Activated T-helper 1 cell treated with anti-CD3 and anti-CD28 coated beads, Interleukin-12 subunit alpha, Interleukin-12 subunit beta, Interleukin-2, Interleukin-4 antibody, amounts not matched to agents 30 ng/mL and 10 ng/mL and 1 ng/mL, durations not matched to agents 14 hours and 24 hours and 36 hours (primary cell): Measurements from ENCODE around the gene ZMYND19. TPM values are rescaled to one million over a fixed set of nuclear protein-coding genes. Genes with fewer than 3 reads are reported as not detected.
"Not testable (repeated sequence)": the region's sequence is repeated elsewhere in the genome, so short reads cannot be mapped to it uniquely, and the experiment has no call there.

Experiments
- DNase-seq: peaks from one replicate; pipeline ENCODE4 v3.0.0; 2021; ENCODE audit warnings: low spot score
- H3K27ac Mint-ChIP-seq: one replicate; pipeline ENCODE4 v1.8.0; 2021; ENCODE audit warnings: mild to moderate bottlenecking, mixed read lengths
- H3K27me3 Mint-ChIP-seq: one replicate; pipeline ENCODE4 v1.8.0; 2022; ENCODE audit warnings: mild to moderate bottlenecking, moderate library complexity, mixed read lengths; ENCODE audit not compliant: insufficient read depth
- H3K36me3 Mint-ChIP-seq: one replicate; pipeline ENCODE4 v1.8.0; 2021; ENCODE audit warnings: low read depth, mixed read lengths
- H3K4me1 Mint-ChIP-seq: one replicate; pipeline ENCODE4 v1.8.0; 2021; ENCODE audit warnings: low read depth, mixed read lengths
- H3K4me3 Mint-ChIP-seq: one replicate; pipeline ENCODE4 v1.8.0; 2021; ENCODE audit warnings: mild to moderate bottlenecking, moderate library complexity, mixed read lengths
- H3K9me3 Mint-ChIP-seq: one replicate; pipeline ENCODE4 v1.8.0; 2021; ENCODE audit warnings: mixed read lengths
- intact Hi-C: fragments of 100-400 bp; cut with micrococcal nuclease; formaldehyde crosslinking; loops from one replicate; pipeline ENCODE4 v1.15.1; 2024
- total RNA-seq: library from RNA; stranded (reverse); gene quantifications from 2 replicates; pipeline ENCODE4 v1.2.3, GENCODE V29; 2022

The ZMYND19 gene
- total RNA-seq, 1 donor from 2014 or later, result 94.9 TPM

DNA sequence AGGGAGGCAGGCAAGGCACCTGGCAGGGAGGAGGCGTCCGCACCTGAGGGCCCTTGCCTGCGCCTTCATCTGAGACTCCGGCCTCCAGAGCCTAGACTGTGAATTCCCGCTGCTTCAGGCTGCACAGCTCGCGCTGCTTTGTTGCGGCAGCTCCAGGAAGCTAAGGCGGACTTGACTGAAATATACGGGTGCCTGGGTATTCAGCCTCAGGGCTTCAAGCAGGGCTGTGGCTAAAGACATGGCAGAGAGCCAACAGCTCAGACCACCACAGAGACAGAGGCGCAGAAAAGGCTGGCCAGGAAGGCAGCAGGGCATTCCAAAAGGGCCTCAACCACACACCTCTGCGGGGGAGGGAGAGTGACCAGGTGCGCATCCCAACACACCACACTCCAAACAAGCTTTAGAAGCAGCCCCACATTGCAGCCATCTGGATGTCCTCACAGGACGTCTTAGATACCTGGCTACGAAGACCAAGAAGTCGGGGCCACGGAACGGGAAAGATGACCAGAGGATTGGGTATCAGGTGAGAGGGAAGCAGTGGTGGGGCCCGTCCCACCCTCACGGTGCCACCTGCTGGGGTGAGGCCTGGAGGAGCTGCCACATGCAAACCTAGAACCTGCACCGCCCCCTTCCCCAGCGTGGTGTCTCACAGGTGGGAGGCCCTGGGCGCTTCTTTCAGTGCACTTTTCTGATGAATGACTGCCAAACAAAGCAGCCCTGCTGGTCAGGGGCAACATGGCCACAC is 9.9 kb downstream of the ZMYND19 start:
- no peak for DNase-seq

DNA sequence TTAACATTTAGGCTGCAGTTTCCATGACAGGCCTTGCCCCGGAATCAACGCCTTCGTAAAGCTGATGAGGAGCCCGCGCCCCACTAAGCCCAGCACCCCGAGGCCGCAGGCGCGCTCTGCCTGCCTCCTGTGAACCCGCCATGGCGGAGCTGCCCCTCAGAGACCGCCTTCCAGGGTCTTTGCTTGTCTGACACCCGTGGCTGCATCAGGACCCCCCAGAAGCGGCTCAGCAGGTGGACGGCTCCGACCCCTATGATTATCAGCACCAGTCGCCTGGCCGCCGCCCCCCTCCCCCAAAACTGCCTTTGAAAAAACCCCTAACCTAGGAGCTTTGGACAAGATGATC is 11.1 kb downstream of the ZMYND19 start:
- Mint-ChIP-seq H3K9me3 (no peaks in the 10 kb centered on the region), H3K27me3 (no peaks in the 10 kb centered on the region), H3K4me1 (peaks cover 32% of the 10 kb centered on the region), H3K4me3 (peak overlapping the region; percentile 88), H3K36me3 (peaks cover 29% of the 10 kb centered on the region), H3K27ac (peak overlapping the region; percentile 58)
- DNase-seq, result no peak
- intact Hi-C loops, result loop anchor here (1.0 to 2.0 kb wide), 4 partner anchors 11 to 39 kb away; partner anchors contain the start of genes ARRDC1, MRPL41, PNPLA7 and ZMYND19

More for the DNA sequence above, 9.9 kb downstream of the ZMYND19 start:
- H3K27me3 Mint-ChIP-seq, result no peaks in the 10 kb centered on the region
- intact Hi-C loops, result no loop called here
- no peaks in the 10 kb centered on the region for H3K9me3 Mint-ChIP-seq
- H3K36me3 Mint-ChIP-seq, result peaks cover 23% of the 10 kb centered on the region
- H3K4me1 Mint-ChIP-seq, result peaks cover 26% of the 10 kb centered on the region
- no peak overlapping the region for H3K4me3 Mint-ChIP-seq
- no peak overlapping the region for H3K27ac Mint-ChIP-seq

DNA sequence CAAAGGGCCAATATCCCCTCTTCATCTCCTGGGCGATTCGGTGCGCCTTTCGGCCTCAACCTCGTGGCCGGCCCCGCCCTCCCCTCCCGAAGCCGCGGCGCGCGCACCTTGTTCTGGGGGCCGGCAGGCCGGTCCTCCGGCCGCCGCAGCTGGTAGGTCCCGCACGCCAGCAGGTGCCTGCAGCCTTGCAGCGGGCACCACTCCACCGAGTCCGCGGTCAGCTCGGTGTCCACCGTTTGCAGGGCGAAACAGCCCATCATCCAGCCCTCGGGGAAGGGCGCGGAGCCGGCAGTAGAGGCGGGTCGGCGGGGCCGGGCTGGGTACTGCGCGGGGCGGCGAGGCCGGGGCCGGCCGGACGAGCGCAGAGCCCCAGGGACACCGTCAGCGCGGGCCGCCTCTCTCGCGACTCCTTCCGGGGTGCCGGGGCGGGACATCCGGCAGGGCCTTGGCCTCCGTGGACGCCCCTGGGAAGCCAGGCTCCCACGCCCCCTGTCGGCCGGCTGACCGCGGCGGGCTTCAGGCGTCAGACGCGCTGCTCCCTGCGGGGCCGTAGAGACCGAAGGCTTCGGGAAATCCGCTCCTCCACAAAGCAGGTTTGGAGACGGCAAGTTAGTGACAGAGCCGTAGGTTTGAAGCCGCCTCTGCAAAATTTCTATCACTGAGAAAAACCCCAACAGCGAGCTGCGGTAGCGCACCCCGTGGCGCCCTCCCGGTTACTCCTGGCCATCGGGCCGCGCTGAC is 11.6 kb downstream of the ZMYND19 start, which contains the start of gene DPH7:
DPH7 (minus strand) TSS at position 408 of the 741 bp plus-strand sequence; CDS start at position 260, 148 bp downstream.
- intact Hi-C loops, result loop anchor here (1.0 to 2.0 kb wide), 4 partner anchors 12 to 40 kb away; partner anchors contain the start of genes ARRDC1, MRPL41, PNPLA7 and ZMYND19
- Mint-ChIP-seq H3K36me3 (peaks cover 29% of the 10 kb centered on the region), H3K9me3 (no peaks in the 10 kb centered on the region)

DNA sequence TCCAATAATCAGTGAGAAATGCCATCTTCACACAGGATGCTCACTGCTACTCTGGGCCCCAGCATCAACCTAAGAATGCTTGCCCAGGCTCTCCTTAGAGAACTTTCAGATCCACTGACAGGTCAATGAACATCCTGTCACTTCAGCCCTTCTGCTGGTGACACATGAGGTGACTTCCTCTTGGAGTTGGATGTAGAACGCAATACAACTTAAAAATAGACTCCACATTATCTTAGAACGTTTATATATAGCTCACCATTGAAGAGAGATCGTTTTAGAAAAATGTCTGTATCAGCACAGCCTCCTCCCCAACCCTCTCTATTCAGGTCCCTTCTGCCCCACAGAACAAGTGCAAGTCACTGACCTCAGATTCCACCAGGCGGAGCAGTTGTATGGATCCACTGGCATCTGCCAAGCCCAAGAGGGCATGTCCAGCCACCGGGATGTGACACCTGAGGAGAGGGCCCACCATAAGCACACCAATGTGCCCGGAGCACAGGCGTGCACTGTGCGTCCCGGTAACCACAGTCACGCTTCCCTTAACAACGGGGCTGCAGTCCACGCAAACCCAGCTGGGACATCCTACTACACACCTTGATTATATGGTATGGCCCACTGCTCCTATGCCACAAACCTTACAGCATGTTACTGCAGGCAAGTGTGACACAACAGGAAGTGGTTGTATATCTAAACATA is 14.4 kb downstream of the ZMYND19 start:
- no peak for DNase-seq
- H3K4me3 Mint-ChIP-seq, result peak overlapping the region; percentile 88
- intact Hi-C loops, result no loop called here
- peaks cover 23% of the 10 kb centered on the region for H3K36me3 Mint-ChIP-seq
- H3K9me3 Mint-ChIP-seq, result no peaks in the 10 kb centered on the region
- peak overlapping the region; percentile 34 for H3K27ac Mint-ChIP-seq
- H3K4me1 Mint-ChIP-seq, result peaks cover 32% of the 10 kb centered on the region
- H3K27me3 Mint-ChIP-seq, result no peaks in the 10 kb centered on the region

More for the DNA sequence above, 11.6 kb downstream of the ZMYND19 start, which contains the start of gene DPH7:
- Mint-ChIP-seq H3K4me1 (peaks cover 32% of the 10 kb centered on the region), H3K27ac (peak within 1 kb of the TSS; percentile 58), H3K4me3 (peak within 1 kb of the TSS; percentile 88), H3K27me3 (no peaks in the 10 kb centered on the region)
- peak; percentile 93 for DNase-seq

DNA sequence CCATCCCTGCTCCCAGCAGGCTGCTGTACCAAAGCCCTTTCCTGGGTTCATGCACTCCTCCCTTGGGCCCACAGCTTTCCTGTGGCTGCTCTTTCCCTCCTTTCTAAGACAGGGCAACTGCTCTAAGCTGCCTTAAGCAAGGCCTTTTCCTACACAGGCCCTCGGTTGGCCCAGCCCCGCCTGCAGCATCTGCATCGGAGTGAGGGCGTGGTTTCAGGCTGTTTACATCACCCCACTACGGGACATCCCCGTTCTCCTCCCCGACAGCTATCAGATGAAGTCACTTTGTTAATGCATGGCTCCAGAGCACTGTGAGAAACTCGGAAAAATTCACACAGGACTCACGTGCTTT is 15.0 kb downstream of the ZMYND19 start:
- Mint-ChIP-seq H3K36me3 (peaks cover 28% of the 10 kb centered on the region), H3K9me3 (no peaks in the 10 kb centered on the region), H3K4me3 (peak overlapping the region; percentile 88), H3K27me3 (no peaks in the 10 kb centered on the region), H3K27ac (no peak overlapping the region), H3K4me1 (peaks cover 37% of the 10 kb centered on the region)
- no peak for DNase-seq
- intact Hi-C loops, result no loop called here

DNA sequence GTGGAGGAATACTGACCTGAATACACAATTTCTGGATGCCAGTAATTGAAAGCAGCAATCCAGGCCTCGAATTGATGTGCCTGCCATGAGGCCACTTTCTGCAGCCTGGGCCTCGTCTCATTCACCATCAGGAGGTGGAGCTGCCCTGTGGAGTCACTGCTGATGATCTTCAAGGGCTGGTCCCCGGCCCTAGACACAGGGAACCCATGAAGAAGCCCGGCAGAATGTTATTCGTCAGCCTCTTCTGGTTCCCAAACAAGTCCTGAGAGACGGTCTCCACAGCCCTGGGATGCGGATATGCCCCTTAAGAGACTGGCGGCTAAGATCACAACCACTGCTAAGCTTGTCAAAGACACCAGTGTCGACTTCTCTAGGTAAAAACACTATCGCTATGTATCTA is 16.1 kb downstream of the ZMYND19 start:
- Mint-ChIP-seq H3K4me1 (peaks cover 40% of the 10 kb centered on the region), H3K4me3 (no peak overlapping the region), H3K36me3 (peaks cover 33% of the 10 kb centered on the region), H3K27ac (no peak overlapping the region), H3K27me3 (no peaks in the 10 kb centered on the region), H3K9me3 (no peaks in the 10 kb centered on the region)
- DNase-seq, result no peak
- intact Hi-C loops, result no loop called here

DNA sequence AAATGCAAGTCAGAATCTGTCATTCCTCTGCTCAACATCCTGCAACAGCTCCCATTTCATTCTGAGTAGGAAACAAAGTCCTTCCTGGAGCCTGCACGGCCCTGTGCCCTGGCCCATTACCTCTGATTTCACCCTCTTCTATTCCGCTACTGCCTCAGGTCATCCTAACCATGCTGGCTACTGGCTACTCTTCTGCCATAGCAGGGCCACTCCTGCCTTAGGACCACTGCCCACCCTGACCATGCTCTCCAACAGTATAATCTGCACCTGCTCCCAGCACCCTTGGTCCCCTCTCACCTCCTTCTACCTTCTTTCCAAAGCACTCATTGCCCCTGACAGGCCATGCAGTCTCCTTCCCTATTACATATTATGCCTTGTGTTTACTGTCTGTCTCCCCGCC is 19.7 kb downstream of the ZMYND19 start:
- no peak for DNase-seq
- no peaks in the 10 kb centered on the region for H3K9me3 Mint-ChIP-seq
- peaks cover 27% of the 10 kb centered on the region for H3K36me3 Mint-ChIP-seq
- H3K4me1 Mint-ChIP-seq, result peaks cover 17% of the 10 kb centered on the region
- intact Hi-C loops, result no loop called here
- H3K27ac Mint-ChIP-seq, result peak overlapping the region; percentile 55
- no peak overlapping the region for H3K4me3 Mint-ChIP-seq
- no peaks in the 10 kb centered on the region for H3K27me3 Mint-ChIP-seq

DNA sequence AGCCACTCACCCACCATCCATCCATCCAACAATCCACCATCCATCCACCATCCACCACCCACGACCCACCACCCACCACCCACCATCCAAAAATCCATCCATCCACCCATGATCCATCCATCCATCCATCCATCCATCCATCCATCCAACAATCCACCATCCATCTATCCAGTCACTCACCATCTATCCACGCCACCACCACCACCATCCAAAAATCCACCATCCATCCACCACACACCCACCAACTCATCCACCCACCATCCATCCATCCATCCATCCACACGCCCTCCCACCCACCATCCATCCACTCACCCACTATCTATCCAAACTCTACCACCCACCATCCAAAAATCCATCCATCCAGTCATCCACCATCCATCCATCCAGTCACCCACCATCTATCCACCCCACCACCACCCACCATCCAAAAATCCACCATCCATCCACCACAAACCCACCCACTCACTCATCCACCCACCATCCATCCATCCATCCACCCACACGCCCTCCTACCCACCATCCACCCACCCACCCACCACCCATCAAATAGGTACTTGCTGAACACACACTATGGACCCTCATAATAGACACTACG is 20.6 kb downstream of the ZMYND19 start:
- intact Hi-C loops, result no loop called here
- peaks cover 8% of the 10 kb centered on the region for H3K4me1 Mint-ChIP-seq
- H3K27me3 Mint-ChIP-seq, result no peaks in the 10 kb centered on the region
- H3K4me3 Mint-ChIP-seq, result no peak overlapping the region
- no peaks in the 10 kb centered on the region for H3K9me3 Mint-ChIP-seq
- peaks cover 19% of the 10 kb centered on the region for H3K36me3 Mint-ChIP-seq
- no peak overlapping the region for H3K27ac Mint-ChIP-seq
- DNase-seq, result no peak

DNA sequence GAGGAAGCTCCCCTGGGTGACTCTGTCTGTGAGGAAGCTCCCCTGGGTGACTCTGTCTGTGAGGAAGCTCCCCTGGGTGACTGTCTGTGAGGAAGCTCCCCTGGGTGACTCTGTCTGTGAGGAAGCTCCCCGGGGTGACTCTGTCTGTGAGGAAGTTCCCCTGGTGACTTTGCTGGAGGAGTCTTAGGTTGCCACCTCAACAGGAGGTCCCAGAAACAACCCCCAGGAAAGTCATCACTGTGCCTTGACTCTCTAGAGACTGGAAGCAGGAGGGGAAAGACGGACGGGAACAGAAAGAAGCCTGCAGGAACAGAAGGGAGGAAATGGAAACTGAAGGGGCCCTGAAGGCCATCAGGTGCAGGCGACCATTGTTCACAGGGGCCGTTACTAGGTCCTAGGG is 21.9 kb downstream of the ZMYND19 start:
- H3K4me3 Mint-ChIP-seq, H3K9me3 Mint-ChIP-seq, intact Hi-C loops, H3K4me1 Mint-ChIP-seq, H3K27me3 Mint-ChIP-seq, DNase-seq: not testable (repeated sequence)
- H3K36me3 Mint-ChIP-seq, result peaks cover 26% of the 10 kb centered on the region
- H3K27ac Mint-ChIP-seq, result peak overlapping the region; percentile 58

DNA sequence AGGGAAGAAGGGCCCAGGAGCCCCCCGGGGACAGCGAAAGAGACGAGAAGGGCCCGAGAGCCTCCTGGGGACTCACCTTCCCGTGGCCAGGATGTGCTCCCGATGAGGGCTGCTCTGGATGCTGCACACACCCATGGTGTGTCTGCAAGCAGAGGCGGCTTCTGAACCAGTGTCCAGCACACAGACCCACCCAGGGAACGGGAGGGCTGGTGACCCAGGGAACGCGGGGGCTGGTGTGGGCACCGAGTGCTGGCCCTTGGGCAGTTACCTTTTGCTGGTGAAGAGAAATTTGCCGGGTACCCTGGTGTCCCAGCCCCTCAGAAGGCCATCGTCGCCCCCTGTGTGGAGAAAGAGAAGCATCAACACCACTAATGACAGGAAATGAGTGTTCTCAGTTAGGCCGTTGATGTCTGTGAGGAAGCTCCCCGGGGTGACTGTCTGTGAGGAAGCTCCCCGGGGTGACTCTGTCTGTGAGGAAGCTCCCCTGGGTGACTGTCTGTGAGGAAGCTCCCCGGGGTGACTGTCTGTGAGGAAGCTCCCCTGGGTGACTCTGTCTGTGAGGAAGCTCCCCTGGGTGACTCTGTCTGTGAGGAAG is 25.4 kb downstream of the ZMYND19 start:
- Mint-ChIP-seq H3K27ac (peak overlapping the region; percentile 29), H3K9me3 (no peaks in the 10 kb centered on the region), H3K4me1 (no peaks in the 10 kb centered on the region), H3K4me3 (no peak overlapping the region), H3K27me3 (no peaks in the 10 kb centered on the region), H3K36me3 (peaks cover 16% of the 10 kb centered on the region)
- intact Hi-C loops, result no loop called here
- no peak for DNase-seq

DNA sequence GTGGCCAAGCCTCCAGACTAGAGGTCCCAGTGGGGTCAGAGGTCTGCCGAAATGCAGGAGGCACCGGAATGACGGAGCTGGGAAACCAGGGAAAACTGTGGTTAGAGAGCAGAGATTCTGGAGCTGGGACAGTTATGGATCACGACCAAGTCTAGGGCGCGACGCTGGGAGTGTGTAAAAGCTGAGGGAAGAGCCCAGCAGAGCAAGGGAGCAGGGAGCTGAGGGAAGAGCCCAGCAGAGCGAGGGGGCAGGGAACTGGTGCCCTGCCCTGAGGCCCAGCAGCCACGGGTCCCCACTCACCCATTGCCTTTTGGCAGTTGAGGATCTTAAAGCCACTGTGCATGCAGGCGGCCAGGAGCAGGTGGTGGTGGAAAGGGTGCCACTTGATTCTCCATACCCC is 26.2 kb downstream of the ZMYND19 start:
- Mint-ChIP-seq H3K36me3 (peaks cover 18% of the 10 kb centered on the region), H3K9me3 (no peaks in the 10 kb centered on the region), H3K27ac (no peak overlapping the region), H3K4me1 (no peaks in the 10 kb centered on the region), H3K27me3 (no peaks in the 10 kb centered on the region), H3K4me3 (no peak overlapping the region)
- intact Hi-C loops, result no loop called here
- DNase-seq, result no peak

DNA sequence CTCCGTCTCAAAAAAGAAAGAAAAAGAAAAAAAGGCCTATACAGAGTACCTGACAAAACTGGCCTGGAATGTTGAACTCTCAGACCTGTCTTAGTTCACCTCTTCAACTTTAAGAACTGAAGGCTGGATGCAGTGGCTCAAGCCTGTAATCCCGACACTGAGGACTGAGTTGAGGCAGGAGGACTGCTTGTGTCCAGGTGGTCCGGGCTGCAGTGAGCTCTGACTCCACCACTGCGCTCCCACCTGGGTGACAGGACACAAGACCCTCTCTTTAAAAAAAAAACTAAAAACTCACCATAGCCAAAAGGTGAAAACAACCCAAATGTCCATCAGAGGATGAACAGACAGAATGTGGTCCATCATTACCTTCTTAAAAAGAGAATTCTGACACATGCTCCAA is 32.2 kb downstream of the ZMYND19 start:
- intact Hi-C loops, result no loop called here
- Mint-ChIP-seq H3K36me3 (peaks cover 24% of the 10 kb centered on the region), H3K9me3 (no peaks in the 10 kb centered on the region), H3K4me1 (no peaks in the 10 kb centered on the region), H3K4me3 (no peak overlapping the region), H3K27me3 (no peaks in the 10 kb centered on the region), H3K27ac (no peak overlapping the region)
- no peak for DNase-seq
